K562 (cell line): ENCODE data around the gene SCAMP1. TPM values are rescaled to one million over a fixed set of nuclear protein-coding genes. Genes with fewer than 3 reads are reported as not detected.

Experiments used
- ATAC-seq: fragments of 200-7000 bp; cut with Tn5 transposase; 3 replicates; pipeline ENCODE4 v1.9.1; 2020; ENCODE audit warnings: moderate library complexity
- BruUV-seq: library from RNA; stranded (reverse); fragments of 400-500 nt; replicated peaks from 2 replicates; lab custom pipeline; 2021; lab: Mats Ljungman, UMichigan
- CTCF ChIA-PET: fragments of 300-600 bp; formaldehyde crosslinking; extraction: SDS; loops from one replicate; lab custom pipeline; 2021; ENCODE audit warnings: low intra/inter-chr PET ratio; lab: Yijun Ruan, JAX
- POLR2A ChIA-PET: fragments of 300-600, 350-650 bp; sonication (Branson Sonifier 250); formaldehyde crosslinking; extraction: SDS; loops from one replicate; lab custom pipeline; 2021; ENCODE audit warnings: antibody characterized with exemption, inconsistent platforms; lab: Yijun Ruan, JAX
- DNase-seq, 4 experiments: peaks; one replicate each; pipeline versions ENCODE4 v3.0.0 to v3.0.0-alpha.2; 2011 to 2018; ENCODE audit warnings: low spot score in 3 of 4, mixed read lengths in 3 of 4; ENCODE audit errors: extremely low read depth in 1 of 4
- FAIRE-seq: peaks from 2 replicates; lab custom pipeline; 2011; peaks lifted over from hg19 to GRCh38; lab: Jason Lieb, UNC
- H2AFZ ChIP-seq: 2 replicates; pipeline ENCODE4 v1.6.0; 2011; ENCODE audit warnings: low read depth, low read length, control low read depth, inconsistent platforms
- H3K27ac ChIP-seq: fragments of 200-600 bp; 3 replicates; pipeline ENCODE4 v1.8.0; 2011; ENCODE audit warnings: low read depth, mild to moderate bottlenecking, control low read depth, inconsistent platforms, low read length, moderate library complexity, mixed read lengths; ENCODE audit errors: extremely low read depth
- H3K27me3 ChIP-seq, 2 experiments: fragments of 300-600 bp in 1 of 2; 2 replicates in 1 of 2; 3 replicates in 1 of 2; pipeline versions ENCODE4 v1.6.0 to v1.8.0; 2011; ENCODE audit warnings: inconsistent platforms in 2 of 2, low read length in 2 of 2, mild to moderate bottlenecking in 1 of 2, mixed read lengths in 1 of 2, moderate library complexity in 1 of 2; ENCODE audit not compliant: control insufficient read depth in 2 of 2, insufficient read depth in 2 of 2
- H3K36me3 ChIP-seq: fragments of 300-600 bp; 3 replicates; pipeline ENCODE4 v1.8.0; 2011; ENCODE audit warnings: mild to moderate bottlenecking, low read length, inconsistent platforms; ENCODE audit not compliant: control insufficient read depth, insufficient read depth
- H3K4me1 ChIP-seq, 2 experiments: fragments of 200-600 bp in 1 of 2; replicated peaks in 1 of 2; 2 replicates in 1 of 2; 3 replicates in 1 of 2; pipeline versions ENCODE4 v1.5.1 to v1.8.0; 2011; ENCODE audit warnings: inconsistent platforms in 2 of 2, low read length in 2 of 2, mild to moderate bottlenecking in 1 of 2, mixed read lengths in 1 of 2, moderate library complexity in 1 of 2; ENCODE audit not compliant: control insufficient read depth in 2 of 2, insufficient read depth in 2 of 2
- H3K4me2 ChIP-seq: 2 replicates; pipeline ENCODE4 v1.6.1; 2011; ENCODE audit warnings: low read length, control low read depth, inconsistent platforms, mixed read lengths; ENCODE audit not compliant: insufficient read depth
- H3K4me3 ChIP-seq: fragments of 200-600 bp; sonication (generic), shearing (Covaris generic); 2 replicates; pipeline ENCODE4 v1.5.1; 2016; ENCODE audit warnings: control low read depth, inconsistent platforms
- H3K79me2 ChIP-seq: fragments of 200-600 bp; 3 replicates; pipeline ENCODE4 v1.8.0; 2011; ENCODE audit warnings: low read length, inconsistent platforms; ENCODE audit not compliant: control insufficient read depth, insufficient read depth
- H3K9ac ChIP-seq, 2 experiments: 2 replicates each; pipeline versions ENCODE4 v1.6.0 to v1.6.1; 2011; ENCODE audit warnings: low read depth in 2 of 2, low read length in 2 of 2, control low read depth in 1 of 2, inconsistent platforms in 1 of 2, mild to moderate bottlenecking in 1 of 2, mixed read lengths in 1 of 2; ENCODE audit not compliant: insufficient read depth in 1 of 2
- H3K9me1 ChIP-seq: one replicate; pipeline ENCODE4 v1.6.0; 2011; ENCODE audit warnings: inconsistent platforms, mild to moderate bottlenecking, low read length, moderate library complexity; ENCODE audit not compliant: control insufficient read depth, insufficient read depth
- H3K9me3 ChIP-seq: replicated peaks from 2 replicates; pipeline ENCODE4 v1.5.1; 2011; ENCODE audit warnings: low read depth, low read length, inconsistent platforms; ENCODE audit not compliant: control insufficient read depth, insufficient read depth
- H4K20me1 ChIP-seq: replicated peaks from 2 replicates; pipeline ENCODE4 v1.6.1; 2011; ENCODE audit warnings: low read length, inconsistent platforms, mixed read lengths; ENCODE audit not compliant: control insufficient read depth, insufficient read depth
- CGGBP1 ChIP-seq: fragments of 250-450 bp; sonication (Bioruptor Pico); IDR thresholded peaks from 2 replicates; pipeline ENCODE4 v1.9.0; 2021; ENCODE audit warnings: mild to moderate bottlenecking
- MGA ChIP-seq: fragments of 450-650 bp; IDR thresholded peaks from 2 replicates; pipeline ENCODE4 v1.6.1; 2016; ENCODE audit warnings: mild to moderate bottlenecking, moderate library complexity
- RBFOX2 ChIP-seq: fragments of 200-400 bp; formaldehyde crosslinking; IDR thresholded peaks from 2 replicates; pipeline ENCODE4 v1.6.1; 2017; ENCODE audit warnings: low read depth, mild to moderate bottlenecking, low read length, moderate library complexity
- ZBTB2 ChIP-seq: fragments of 450-650 bp; IDR thresholded peaks from 2 replicates; pipeline ENCODE4 v1.6.1; 2016; ENCODE audit warnings: antibody characterized with exemption
- ZNF165 ChIP-seq: fragments of 250-450 bp; sonication (Bioruptor Pico); IDR thresholded peaks from 2 replicates; pipeline ENCODE4 v1.4.0; 2020; ENCODE audit warnings: borderline replicate concordance
- ZNF511 ChIP-seq: sonication (generic); formaldehyde crosslinking; IDR thresholded peaks from 2 replicates; pipeline ENCODE4 v1.8.0; 2022; ENCODE audit warnings: mild to moderate bottlenecking, missing genetic modification reagents
- WGBS: fragments of 100-300 bp; shearing (Covaris generic); methylation state at CpG from one replicate; pipeline ENCODE4 v1.1.6; 2016; ENCODE audit warnings: low coverage, mixed read lengths; ENCODE audit not compliant: insufficient coverage; ENCODE audit errors: missing lambda C conversion rate; 5-methylcytosine and 5-hydroxymethylcytosine counted together
- in situ Hi-C: fragments of 300-500 bp; cut with MboI; formaldehyde crosslinking; loops from 4 replicates; pipeline ENCODE4 v1.15.0; 2018; ENCODE audit warnings: inconsistent platforms, mixed read lengths
- intact Hi-C: fragments of 100-400 bp; cut with micrococcal nuclease; formaldehyde crosslinking; loops from 2 replicates; pipeline ENCODE4 v1.14.2; 2022
- polyA plus RNA-seq, 8 experiments: library from polyadenylated mRNA; depleted of rRNA in 4 of 8; stranded (reverse) in 5 of 8; unstranded in 3 of 8; fragments of >200 nt; fragmentation: Nextera tagmentation in 2 of 8; fragmentation: Illumina TruSeq in 1 of 8; extraction: Ambion mirVana in 2 of 8; extraction: Trizol in 1 of 8; gene quantifications; 2 replicates each; pipeline versions ENCODE4 v1.2.1 to v1.2.3, GENCODE V29; 2011 to 2014; ENCODE audit warnings: inconsistent platforms in 1 of 8, missing spikeins in 1 of 8
- total RNA-seq, 7 experiments: library from RNA; depleted of rRNA in 6 of 7; stranded (reverse); fragments of >200 nt in 6 of 7; fragmentation: Illumina TruSeq in 2 of 7; extraction: Trizol in 2 of 7; gene quantifications; 2 replicates each; pipeline versions ENCODE4 v1.2.1 to v1.2.3, GENCODE V29; 2011 to 2021; ENCODE audit warnings: low replicate concordance in 1 of 7

The SCAMP1 gene
- total and polyA plus RNA-seq, 9 of the 15 experiments (the other 6 are each of a cell fraction or from before 2014, with no cell fraction given): 5.4 to 23.9 (median 13.8) TPM

GRCh38 chr5:78497573-78498533 is 137.4 kb downstream of the SCAMP1 start:
- no peaks in the 10 kb centered on the region for H3K9me3 ChIP-seq
- ATAC-seq (no peak), DNase-seq (no peak), FAIRE-seq (no peak)
- no peaks in the 10 kb centered on the region for H3K9me1 ChIP-seq
- ChIA-PET POLR2A (interaction anchor here (1.0 kb wide), 1 partner anchor 469 kb away, joined by 3 read pairs; no protein-coding TSS in a partner anchor), CTCF (no interaction called here)
- H3K4me1 ChIP-seq: peaks cover 3 to 9% of the 10 kb centered on the region in 2 experiments; a peak in 3 of 5 replicates
- no peak overlapping the region for H2AFZ ChIP-seq
- no peaks in the 10 kb centered on the region for H3K36me3 ChIP-seq
- 0 out of 3 replicates have a peak, but pooled peaks cover 2% of the 10 kb centered on the region for H3K79me2 ChIP-seq
- no peaks in the 10 kb centered on the region for H4K20me1 ChIP-seq
- in situ Hi-C loops: no loop called here
- intact Hi-C loops: no loop called here
- H3K4me3 ChIP-seq: no peak overlapping the region
- no peak overlapping the region for H3K9ac ChIP-seq
- H3K27ac ChIP-seq: no peak overlapping the region
- no TSS peak for BruUV-seq
- 82% methylated on average over 13 of the region's 13 CpGs for WGBS
- no peak overlapping the region for H3K4me2 ChIP-seq
- H3K27me3 ChIP-seq: no peaks in the 10 kb centered on the region
- TF ChIP-seq ZBTB2 (no peak), ZNF165 (CRISPR knock-in tag) (no peak), ZNF511 (CRISPR knock-in tag) (no peak), RBFOX2 (no peak), CGGBP1 (CRISPR knock-in tag) (no peak), MGA (no peak)
